ENCODE results near the gene HIGD1A. TPM values are rescaled to one million over a fixed set of nuclear protein-coding genes. Genes with fewer than 3 reads are reported as not detected.

The HIGD1A gene
- total and polyA plus RNA-seq, 7 donors: 81.0 to 169 (median 118) TPM

- no peak for TF ChIP-seq CTCF (IDR thresholded peaks at IDR 0.05)
- 93 to 100% (median 97%) methylated on average over 2 of the region's 2 CpGs for WGBS, 3 donors
- no peak for ATAC-seq
- intact Hi-C loops (cut with DNase I): no loop called here
- Histone ChIP-seq H3K4me1 (peaks cover 40% of the 10 kb centered on the region), H3K9me3 (no peaks in the 10 kb centered on the region), H3K27ac (no peak overlapping the region), H3K36me3 (ENCODE audit: insufficient read depth in 1 of 2, low read depth in 1 of 2) (no peaks in the 10 kb centered on the region), H3K4me3 (no peak overlapping the region), H3K27me3 (ENCODE audit: insufficient read depth in 3 of 3, low read length in 2 of 3) (no peaks in the 10 kb centered on the region)
- DNase-seq: no peak
Observed at GRCh38 chr3:42800251-42800650, 4.0 kb downstream of the HIGD1A start.

DNA sequence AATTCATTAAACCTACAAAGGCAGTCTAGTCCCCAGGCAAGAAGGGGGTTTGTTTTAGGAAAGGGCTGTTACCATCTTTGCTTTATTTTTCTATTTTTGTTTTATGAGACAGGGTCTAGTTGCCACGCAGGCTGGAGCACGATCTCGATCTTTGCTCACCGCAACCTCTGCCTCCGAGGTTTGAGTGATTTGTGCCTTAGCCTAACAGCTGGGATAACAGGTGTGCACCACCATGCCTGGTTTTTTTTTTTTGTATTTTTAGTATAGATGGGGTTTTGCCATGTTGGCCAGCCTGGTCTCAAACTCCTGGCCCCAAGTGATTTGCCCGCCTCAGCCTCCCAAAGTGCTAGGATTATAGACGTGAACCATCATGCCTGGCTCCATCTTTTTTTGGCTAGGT is 4.9 kb downstream of the HIGD1A start:
- WGBS, 3 donors: 35 to 56% (median 38%) methylated on average over 7 of the region's 7 CpGs
- no peak overlapping the region for H3K27ac ChIP-seq
- no peak for ATAC-seq

GRCh38 chr3:42796332-42796885 is 7.9 kb downstream of the HIGD1A start:
- DNase-seq: no peak
- intact Hi-C loops (cut with DNase I): no loop called here
- Histone ChIP-seq H3K27ac (no peak overlapping the region), H3K27me3 (ENCODE audit: insufficient read depth in 3 of 3, low read length in 2 of 3) (no peaks in the 10 kb centered on the region), H3K4me3 (no peak overlapping the region), H3K9me3 (no peaks in the 10 kb centered on the region), H3K4me1 (peaks cover 25% of the 10 kb centered on the region), H3K36me3 (ENCODE audit: insufficient read depth in 1 of 2, low read depth in 1 of 2) (peaks cover 3 to 26% of the 10 kb centered on the region in 2 donors)
- ATAC-seq: no peak
- TF ChIP-seq CTCF (IDR thresholded peaks at IDR 0.05): no peak
- 90 to 93% (median 92%) methylated on average over 4 of the region's 5 CpGs for WGBS, 3 donors

More for the DNA sequence above, 4.9 kb downstream of the HIGD1A start:
- Histone ChIP-seq H3K4me3 (no peak overlapping the region), H3K4me1 (peaks cover 40% of the 10 kb centered on the region), H3K36me3 (ENCODE audit: insufficient read depth in 1 of 2, low read depth in 1 of 2) (no peaks in the 10 kb centered on the region), H3K9me3 (no peaks in the 10 kb centered on the region), H3K27me3 (ENCODE audit: insufficient read depth in 3 of 3, low read length in 2 of 3) (no peaks in the 10 kb centered on the region)
- DNase-seq: no peak
- intact Hi-C loops (cut with DNase I): no loop called here
- no peak for TF ChIP-seq CTCF (IDR thresholded peaks at IDR 0.05)

DNA sequence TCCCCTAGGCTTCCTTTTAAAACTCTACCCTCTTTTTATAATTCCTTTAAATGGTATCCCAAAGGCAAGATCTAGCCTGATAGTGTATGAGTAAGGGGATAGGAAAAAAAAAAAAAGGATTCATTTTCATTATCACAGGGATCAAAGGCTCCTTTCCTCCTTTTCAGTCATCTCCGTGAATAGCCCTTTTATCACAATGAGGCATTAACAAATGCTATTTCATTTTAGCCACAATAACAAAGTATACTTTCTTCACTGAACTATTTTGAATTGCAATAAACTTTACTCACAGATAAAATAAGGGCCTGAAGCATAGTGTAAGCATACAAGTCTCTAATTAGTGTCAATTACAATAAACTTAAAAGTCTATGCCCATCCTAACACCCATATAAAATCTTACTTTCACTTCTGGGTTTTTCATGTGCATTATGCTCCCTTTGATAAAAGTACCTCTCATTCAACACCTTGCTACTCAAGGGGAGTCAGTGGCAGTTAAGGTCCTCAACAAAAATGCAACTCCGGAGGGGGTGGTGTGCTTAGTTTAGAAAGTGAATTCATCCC is 8.6 kb downstream of the HIGD1A start:
- Histone ChIP-seq H3K27ac (no peak overlapping the region), H3K9me3 (no peaks in the 10 kb centered on the region), H3K27me3 (ENCODE audit: insufficient read depth in 3 of 3, low read length in 2 of 3) (no peaks in the 10 kb centered on the region), H3K4me1 (peaks cover 20% of the 10 kb centered on the region), H3K36me3 (ENCODE audit: insufficient read depth in 1 of 2, low read depth in 1 of 2) (peaks cover 3 to 32% of the 10 kb centered on the region in 2 donors), H3K4me3 (no peak overlapping the region)
- no peak for TF ChIP-seq CTCF (IDR thresholded peaks at IDR 0.05)
- DNase-seq (no peak), ATAC-seq (no peak)
- intact Hi-C loops (cut with DNase I): no loop called here
- 88 to 94% (median 91%) methylated on average over 2 of the region's 2 CpGs for WGBS, 3 donors

All from psoas muscle (tissue), 8 donors.